ENCODE data around the gene DEDD2.

DNA sequence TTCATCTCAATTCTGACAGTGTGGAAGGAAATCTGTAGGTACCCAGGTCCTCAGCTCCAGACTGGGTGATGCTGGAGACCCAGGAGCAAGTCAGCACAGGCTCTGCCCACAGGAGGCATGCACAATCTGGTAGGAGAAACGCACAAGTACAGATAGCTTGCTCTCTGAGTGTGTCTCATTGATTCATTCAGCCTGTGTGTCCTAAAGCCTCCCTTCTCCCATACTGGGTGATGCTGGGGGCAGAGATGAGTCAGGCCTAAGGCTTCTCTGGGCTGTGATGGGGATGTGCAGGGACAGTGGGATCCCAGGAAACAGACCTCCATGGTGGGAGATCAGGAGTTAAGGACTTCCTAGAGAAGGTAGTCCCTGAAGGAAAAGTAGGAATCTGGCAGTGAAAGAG, 9.4 kb upstream of the DEDD2 start:
- no peak for TF ChIP-seq POLR2A (IDR thresholded peaks at IDR 0.05; ENCODE audit: low read length)
- TF ChIP-seq GATA1 (IDR thresholded peaks at IDR 0.05; ENCODE audit: low read depth, low read length), result no peak

Data from erythroblast (primary cell).